ENCODE data around the gene GRIA3. TPM values are rescaled to one million over a fixed set of nuclear protein-coding genes. Genes with fewer than 3 reads are reported as not detected.
"Not testable (repeated sequence)": the region's sequence is repeated elsewhere in the genome, so short reads cannot be mapped to it uniquely, and the experiment has no call there.

GRIA3 gene
- total RNA-seq, 1 donor from 2014 or later = not detected

DNA sequence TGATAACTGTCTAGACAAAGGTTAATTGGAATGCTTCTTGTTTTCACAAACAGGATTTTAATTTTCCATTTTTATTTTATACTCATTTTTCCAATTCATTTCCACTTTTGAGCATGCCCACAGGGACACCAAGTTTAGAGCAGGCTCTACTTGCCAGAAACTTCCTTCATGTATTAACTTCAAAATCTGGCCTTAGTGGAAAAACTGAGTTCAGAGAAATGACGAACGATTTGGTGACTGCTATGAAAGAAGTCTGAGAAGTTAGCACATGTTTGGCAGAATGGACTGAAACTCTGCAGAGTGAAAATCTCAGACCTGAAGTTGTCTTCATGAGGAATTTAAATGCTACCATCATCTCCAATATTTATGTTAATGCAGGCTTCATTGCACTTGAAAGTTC, 334.7 kb downstream of the GRIA3 start:
- CTCF ChIA-PET = no interaction called here
- POLR2A ChIA-PET = no interaction called here
- Mint-ChIP-seq H3K4me1 (no peaks in the 10 kb centered on the region), H3K9me3 (peaks cover 19% of the 10 kb centered on the region), H3K4me3 (no peak overlapping the region), H3K36me3 (ENCODE audit: low read depth) (no peaks in the 10 kb centered on the region), H3K27ac (no peak overlapping the region), H3K27me3 (no peaks in the 10 kb centered on the region)
- no peak for DNase-seq
- intact Hi-C loops (cut with micrococcal nuclease) = no loop called here
- no peak for ATAC-seq (ENCODE audit: low read depth)
- no peak for TF ChIP-seq CTCF (IDR thresholded peaks at IDR 0.05)

GRCh38 chrX:123525123-123525725, 341.1 kb downstream of the GRIA3 start:
- no peak overlapping the region for H3K27ac Mint-ChIP-seq
- intact Hi-C loops (cut with micrococcal nuclease) = no loop called here
- ATAC-seq (ENCODE audit: low read depth) = no peak
- ChIA-PET POLR2A (no interaction called here), CTCF (no interaction called here)
- no peaks in the 10 kb centered on the region for H3K36me3 Mint-ChIP-seq (ENCODE audit: low read depth)
- peaks cover 5% of the 10 kb centered on the region for H3K9me3 Mint-ChIP-seq
- no peaks in the 10 kb centered on the region for H3K27me3 Mint-ChIP-seq
- no peak overlapping the region for H3K4me3 Mint-ChIP-seq
- no peaks in the 10 kb centered on the region for H3K4me1 Mint-ChIP-seq
- TF ChIP-seq CTCF (IDR thresholded peaks at IDR 0.05) = no peak
- DNase-seq = no peak

DNA sequence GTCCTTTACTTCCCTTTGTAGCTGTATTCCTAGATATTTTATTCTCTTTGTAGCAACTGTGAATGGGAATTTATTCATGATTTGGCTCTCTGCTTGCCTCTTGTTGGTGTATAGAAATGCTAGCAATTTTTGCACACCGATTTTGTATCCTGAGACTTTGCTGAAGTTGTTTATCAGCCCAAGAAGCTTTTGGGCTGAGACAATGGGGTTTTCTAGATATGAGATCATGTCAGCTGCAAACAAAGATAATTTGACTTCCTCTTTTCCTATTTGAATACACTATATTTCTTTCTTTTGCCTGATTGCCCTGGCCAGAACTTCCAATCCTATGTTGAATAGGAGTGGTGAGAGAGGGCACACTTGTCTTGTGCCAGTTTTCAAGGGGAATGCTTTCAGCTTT, 346.6 kb downstream of the GRIA3 start:
- DNase-seq; H3K4me1 Mint-ChIP-seq; CTCF ChIA-PET; ATAC-seq (ENCODE audit: low read depth); H3K4me3 Mint-ChIP-seq; intact Hi-C loops (cut with micrococcal nuclease); H3K27ac Mint-ChIP-seq; POLR2A ChIA-PET; H3K27me3 Mint-ChIP-seq; H3K9me3 Mint-ChIP-seq; H3K36me3 Mint-ChIP-seq (ENCODE audit: low read depth): not testable (repeated sequence)
